HepG2 (cell line): ENCODE data around the gene RSPH9. TPM values are rescaled to one million over a fixed set of nuclear protein-coding genes. Genes with fewer than 3 reads are reported as not detected.

Experiments used
- ATAC-seq: fragments of 200-7000 bp; cut with Tn5 transposase; 3 replicates; pipeline ENCODE4 v1.9.1; 2020; ENCODE audit warnings: mild to moderate bottlenecking, moderate library complexity
- BruUV-seq: library from RNA; stranded (reverse); fragments of 400-500 nt; replicated peaks from 2 replicates; lab custom pipeline; 2021; lab: Mats Ljungman, UMichigan
- CTCF ChIA-PET: fragments of 300-600 bp; formaldehyde crosslinking; extraction: SDS; loops from one replicate; lab custom pipeline; 2021; ENCODE audit warnings: low total read pairs, inconsistent platforms, low intra/inter-chr PET ratio; lab: Yijun Ruan, JAX
- POLR2A ChIA-PET: fragments of 350-600 bp; sonication (Branson Sonifier 250); formaldehyde crosslinking; loops from one replicate; lab custom pipeline; 2020; ENCODE audit warnings: antibody characterized with exemption, inconsistent platforms; lab: Yijun Ruan, JAX
- DNase-seq: peaks from one replicate; pipeline ENCODE4 v3.0.0-alpha.2; 2015; ENCODE audit warnings: low spot score
- FAIRE-seq: peaks from 3 replicates; lab custom pipeline; 2011; peaks lifted over from hg19 to GRCh38; lab: Jason Lieb, UNC
- H2AFZ ChIP-seq: one replicate; pipeline ENCODE4 v1.6.1; 2011; ENCODE audit warnings: low read length, inconsistent platforms
- H3K27ac ChIP-seq: fragments of 300-600 bp; 3 replicates; pipeline ENCODE4 v1.8.0; 2011; ENCODE audit warnings: mixed run types, mild to moderate bottlenecking, mixed read lengths, low read length, inconsistent platforms; ENCODE audit not compliant: insufficient read depth; ENCODE audit errors: extremely low read length
- H3K27me3 ChIP-seq, 2 experiments: fragments of 200-600 bp in 1 of 2; 2 replicates in 1 of 2; 3 replicates in 1 of 2; pipeline versions ENCODE4 v1.6.0 to v1.8.0; 2011; ENCODE audit warnings: low read length in 2 of 2, mild to moderate bottlenecking in 2 of 2, moderate library complexity in 2 of 2, inconsistent platforms in 1 of 2; ENCODE audit not compliant: insufficient read depth in 2 of 2, control insufficient read depth in 1 of 2
- H3K36me3 ChIP-seq, 2 experiments: fragments of 200-600 bp in 1 of 2; replicated peaks in 1 of 2; 2 replicates in 1 of 2; 3 replicates in 1 of 2; pipeline versions ENCODE4 v1.5.1 to v1.8.0; 2011; ENCODE audit warnings: low read length in 2 of 2, inconsistent platforms in 1 of 2; ENCODE audit not compliant: insufficient read depth in 2 of 2, control insufficient read depth in 1 of 2
- H3K4me1 ChIP-seq: 2 replicates; pipeline ENCODE4 v1.5.1; 2012; ENCODE audit warnings: low read length, inconsistent platforms; ENCODE audit not compliant: insufficient read depth
- H3K4me2 ChIP-seq: 2 replicates; pipeline ENCODE4 v1.6.0; 2011; ENCODE audit warnings: low read depth, low read length, inconsistent platforms
- H3K4me3 ChIP-seq, 3 experiments: fragments of 200-600 bp in 1 of 3; sonication (generic), shearing (Covaris generic) in 1 of 3; replicated peaks in 1 of 3; 2 replicates each; pipeline ENCODE4 v1.5.1; 2011 to 2016; ENCODE audit warnings: low read length in 3 of 3, inconsistent platforms in 2 of 3, low read depth in 2 of 3, mild to moderate bottlenecking in 2 of 3, control low read depth in 1 of 3, mixed read lengths in 1 of 3; ENCODE audit not compliant: insufficient read depth in 1 of 3
- H3K79me2 ChIP-seq: one replicate; pipeline ENCODE4 v1.6.1; 2011; ENCODE audit warnings: low read length, inconsistent platforms; ENCODE audit not compliant: insufficient read depth
- H3K9ac ChIP-seq: 2 replicates; pipeline ENCODE4 v1.6.0; 2011; ENCODE audit warnings: mild to moderate bottlenecking, low read depth, low read length, inconsistent platforms; ENCODE audit not compliant: insufficient read depth
- H3K9me3 ChIP-seq: 2 replicates; pipeline ENCODE4 v1.5.1; 2012; ENCODE audit warnings: mild to moderate bottlenecking, low read length
- H4K20me1 ChIP-seq: 2 replicates; pipeline ENCODE4 v1.6.0; 2011; ENCODE audit warnings: inconsistent platforms, mild to moderate bottlenecking, low read length, moderate library complexity; ENCODE audit not compliant: insufficient read depth
- ATF7-NPFF ChIP-seq: sonication (generic); formaldehyde crosslinking; IDR thresholded peaks from 2 replicates; pipeline ENCODE4 v1.8.1; 2023; ENCODE audit warnings: mild to moderate bottlenecking, low read depth, missing genetic modification reagents, moderate library complexity
- CENPT ChIP-seq: sonication (generic); formaldehyde crosslinking; IDR thresholded peaks from 2 replicates; pipeline ENCODE4 v1.8.0; 2022; ENCODE audit warnings: low read depth, mild to moderate bottlenecking, moderate library complexity, missing genetic modification reagents
- FIP1L1 ChIP-seq: fragments of 200-400 bp; formaldehyde crosslinking; IDR thresholded peaks from 2 replicates; pipeline ENCODE4 v1.6.1; 2018; ENCODE audit warnings: low read depth, mild to moderate bottlenecking, low read length, moderate library complexity, borderline replicate concordance; ENCODE audit not compliant: insufficient read depth
- HOMEZ ChIP-seq: IDR thresholded peaks from 2 replicates; pipeline ENCODE4 v1.6.1; 2016; ENCODE audit warnings: low read depth
- HOXD1 ChIP-seq: sonication (generic); formaldehyde crosslinking; IDR thresholded peaks from 2 replicates; pipeline ENCODE4 v1.5.0; 2020; ENCODE audit warnings: missing genetic modification reagents
- IKZF4 ChIP-seq: sonication (generic); formaldehyde crosslinking; IDR thresholded peaks from 2 replicates; pipeline ENCODE4 v1.5.1; 2020; ENCODE audit warnings: borderline replicate concordance, mild to moderate bottlenecking, low read depth, missing genetic modification reagents; ENCODE audit errors: not compliant biosample characterization
- MAZ ChIP-seq, 2 experiments: sonication (generic) in 1 of 2; formaldehyde crosslinking in 1 of 2; IDR thresholded peaks; 2 replicates each; pipeline versions ENCODE4 v1.5.0 to v1.6.1; 2012 to 2020; ENCODE audit warnings: low read depth in 2 of 2, mild to moderate bottlenecking in 2 of 2, borderline replicate concordance in 1 of 2, improper control_type of control experiment in 1 of 2, low read length in 1 of 2, missing genetic modification reagents in 1 of 2, moderate library complexity in 1 of 2
- MEIS2 ChIP-seq: sonication (generic); formaldehyde crosslinking; IDR thresholded peaks from 2 replicates; pipeline ENCODE4 v1.9.0; 2021; ENCODE audit warnings: mild to moderate bottlenecking, missing genetic modification reagents
- MIER3 ChIP-seq: IDR thresholded peaks from 2 replicates; pipeline ENCODE4 v1.6.1; 2016; ENCODE audit warnings: missing compliant biosample characterization, borderline replicate concordance
- PPARG ChIP-seq: conservative IDR thresholded peaks from 2 replicates; pipeline ENCODE4 v1.6.1; 2016; ENCODE audit warnings: missing biosample characterization, missing genetic modification reagents
- SALL2 ChIP-seq: sonication (generic); formaldehyde crosslinking; IDR thresholded peaks from 2 replicates; pipeline ENCODE4 v1.8.1; 2023; ENCODE audit warnings: mild to moderate bottlenecking, missing genetic modification reagents, inconsistent platforms
- SP5 ChIP-seq: IDR thresholded peaks from 2 replicates; pipeline ENCODE4 v1.6.1; 2016; ENCODE audit warnings: low read depth, borderline replicate concordance
- STAG1 ChIP-seq: sonication (generic); formaldehyde crosslinking; IDR thresholded peaks from 2 replicates; pipeline ENCODE4 v1.4.0; 2020; ENCODE audit warnings: missing genetic modification reagents
- ZNF552 ChIP-seq: sonication (generic); formaldehyde crosslinking; IDR thresholded peaks from 2 replicates; pipeline ENCODE4 v1.9.0; 2022; ENCODE audit warnings: missing genetic modification reagents, mild to moderate bottlenecking, borderline replicate concordance
- ZNF614 ChIP-seq: IDR thresholded peaks from 2 replicates; pipeline ENCODE4 v1.6.1; 2018; ENCODE audit warnings: missing biosample characterization, missing genetic modification reagents, inconsistent platforms, borderline replicate concordance
- ZNF724P ChIP-seq: sonication (generic); formaldehyde crosslinking; IDR thresholded peaks from 2 replicates; pipeline ENCODE4 v1.8.0; 2022; ENCODE audit warnings: missing genetic modification reagents, borderline replicate concordance
- WGBS: methylation state at CpG from one replicate; pipeline ENCODE4 v1.1.6; 2017; ENCODE audit warnings: low lambda C conversion rate; 5-methylcytosine and 5-hydroxymethylcytosine counted together
- in situ Hi-C: cut with HindIII; loops from 2 replicates; pipeline ENCODE4 v1.10.0; 2017; ENCODE audit warnings: low pct_unique_long_range_greater_than_20kb; ENCODE audit not compliant: extremely low pct_ligation_motif_present
- intact Hi-C: fragments of 100-400 bp; cut with micrococcal nuclease; formaldehyde crosslinking; loops from one replicate; pipeline ENCODE4 v1.10.0; 2022; ENCODE audit not compliant: unreplicated experiment
- polyA plus RNA-seq, 8 experiments: library from polyadenylated mRNA; depleted of rRNA in 3 of 8; stranded (reverse) in 7 of 8; unstranded in 1 of 8; fragments of >200 nt; fragmentation: Illumina TruSeq in 4 of 8; extraction: Trizol in 4 of 8; gene quantifications; 2 replicates each; pipeline versions ENCODE4 v1.2.1 to v1.2.3, GENCODE V29; 2011 to 2016; ENCODE audit warnings: low read depth in 4 of 8, missing spikeins in 1 of 8, mixed read lengths in 1 of 8; ENCODE audit not compliant: insufficient read depth in 1 of 8
- total RNA-seq, 5 experiments: library from RNA; depleted of rRNA; stranded (reverse); fragments of >200 nt; fragmentation: Illumina TruSeq; extraction: Trizol; gene quantifications; 2 replicates each; pipeline ENCODE4 v1.2.3, GENCODE V29; 2016; ENCODE audit warnings: low read depth in 1 of 5

RSPH9 gene
- total and polyA plus RNA-seq, 2 of the 13 experiments (the other 11 are each of a cell fraction or from before 2014, with no cell fraction given): 0.04 TPM; not detected in 1

GRCh38 chr6:43667245-43668150, 22.7 kb downstream of the RSPH9 start (continued):
- peak; percentile 67; the same call in 1 of the 2 replicates for TF ChIP-seq SALL2 (CRISPR knock-in tag)
- TF ChIP-seq, all 625 proteins: peak for 204

- FAIRE-seq: peak; percentile 37
- ChIA-PET CTCF (interaction anchor here (0.8 to 2.3 kb wide), 6 partner anchors 31 to 411 kb away, joined by 3 to 16 read pairs (median 3); no protein-coding TSS in a partner anchor), POLR2A (interaction anchor here (1.1 to 7.5 kb wide), 4 partner anchors 26 to 38 kb away, joined by 3 to 55 read pairs (median 8); partner anchors contain the start of genes GTPBP2 and MAD2L1BP)
- Histone ChIP-seq H3K27me3 (peaks cover 2 to 24% of the 10 kb centered on the region in 2 experiments; a peak in 4 of 5 replicates), H3K9me3 (no peaks in the 10 kb centered on the region), H3K4me1 (peaks cover 73% of the 10 kb centered on the region), H2AFZ (no peak overlapping the region), H3K4me2 (peak overlapping the region; percentile 75), H3K9ac (no peak overlapping the region; the same call in 1 of the 2 replicates), H3K27ac (no peak overlapping the region), H3K79me2 (no peaks in the 10 kb centered on the region), H3K36me3 (peaks cover 7 to 13% of the 10 kb centered on the region in 2 experiments; a peak in 4 of 5 replicates), H4K20me1 (no peaks in the 10 kb centered on the region), H3K4me3 (peak overlapping the region in 2 of 3 experiments; percentile 16 to 63; a peak in 4 of 6 replicates)
- intact Hi-C loops (loop anchor here (5.0 to 10.0 kb wide), 3 partner anchors 64 to 184 kb away; no protein-coding TSS in a partner anchor), in situ Hi-C loops (loop anchor here (5.0 kb wide), 1 partner anchor 409 kb away; no protein-coding TSS in a partner anchor)
- no TSS peak for BruUV-seq
- peak; percentile 76 for DNase-seq
- ATAC-seq: peak; percentile 73
- 46% methylated on average over 10 of the region's 17 CpGs for WGBS
- TF ChIP-seq MEIS2 (CRISPR knock-in tag) (peak; percentile 94), HOXD1 (CRISPR knock-in tag) (peak; percentile 60; the same call in 1 of the 2 replicates), PPARG (peak; percentile 83), ATF7-NPFF (CRISPR knock-in tag) (peak; percentile 74; the same call in 1 of the 2 replicates), MIER3 (CRISPR knock-in tag) (peak; percentile 26; the same call in 1 of the 2 replicates), IKZF4 (CRISPR knock-in tag) (peak; percentile 67), HOMEZ (CRISPR knock-in tag) (peak; percentile 50; the same call in 1 of the 2 replicates), CENPT (no peak), MAZ (IDR thresholded peaks at IDR 0.05; ENCODE audit: borderline replicate concordance, low read depth, low read length) (peak; percentile 91), MAZ (CRISPR knock-in tag; IDR thresholded peaks at IDR 0.05; ENCODE audit: low read depth) (no peak), ZNF724P (CRISPR knock-in tag) (peak; percentile 79), FIP1L1 (0 out of 2 replicates have a peak, but pooled peaks have one; percentile 62), STAG1 (CRISPR knock-in tag) (peak; percentile 61), ZNF614 (peak; percentile 28; the same call in 1 of the 2 replicates), ZNF552 (CRISPR knock-in tag) (0 out of 2 replicates have a peak, but pooled peaks have one; percentile 23), SP5 (CRISPR knock-in tag) (peak; percentile 43; the same call in 1 of the 2 replicates)
These were observed 23.6 kb downstream of the RSPH9 start for GRCh38 chr6:43668151-43669028.
